Liver (tissue), 9 donors: ENCODE data around the gene LENG1. TPM values are rescaled to one million over a fixed set of nuclear protein-coding genes. Genes with fewer than 3 reads are reported as not detected.
A peak's percentile ranks its signal among the peaks of the same experiment; 100 is the strongest.

Source experiments
- DNase-seq: peaks from one replicate; pipeline ENCODE4 v3.0.0-alpha.2; 2017; ENCODE audit warnings: low spot score
- H3K27ac ChIP-seq, 2 donors: one replicate each; pipeline ENCODE4 v1.7.0; 2013; ENCODE audit warnings: inconsistent platforms in 2 of 2, low read length in 2 of 2, control low read depth in 1 of 2, low read depth in 1 of 2, mild to moderate bottlenecking in 1 of 2
- H3K27me3 ChIP-seq, 4 donors: one replicate each; pipeline versions ENCODE4 v1.6.1 to v1.7.0; 2013; ENCODE audit warnings: low read length in 3 of 4, inconsistent platforms in 1 of 4, mild to moderate bottlenecking in 1 of 4, moderate library complexity in 1 of 4; ENCODE audit not compliant: control insufficient read depth in 4 of 4, insufficient read depth in 4 of 4
- H3K36me3 ChIP-seq, 4 donors: one replicate each; pipeline versions ENCODE4 v1.6.1 to v1.7.0; 2013; ENCODE audit warnings: low read length in 3 of 4, mild to moderate bottlenecking in 3 of 4, low read depth in 1 of 4, moderate library complexity in 1 of 4; ENCODE audit not compliant: control insufficient read depth in 4 of 4, insufficient read depth in 3 of 4
- H3K4me1 ChIP-seq, 4 donors: one replicate each; pipeline versions ENCODE4 v1.6.1 to v1.7.0; 2013; ENCODE audit warnings: low read length in 3 of 4, mild to moderate bottlenecking in 3 of 4, moderate library complexity in 1 of 4; ENCODE audit not compliant: control insufficient read depth in 4 of 4, insufficient read depth in 4 of 4
- H3K4me3 ChIP-seq, 3 donors: one replicate each; pipeline versions ENCODE4 v1.6.1 to v1.7.0; 2013; ENCODE audit warnings: low read length in 3 of 3, control low read depth in 1 of 3, low read depth in 1 of 3, mild to moderate bottlenecking in 1 of 3
- H3K9ac ChIP-seq, 2 donors: one replicate each; pipeline ENCODE4 v1.7.0; 2013; ENCODE audit warnings: low read length in 2 of 2, mild to moderate bottlenecking in 2 of 2, moderate library complexity in 2 of 2, control low read depth in 1 of 2, low read depth in 1 of 2
- H3K9me3 ChIP-seq, 4 donors: one replicate each; pipeline versions ENCODE4 v1.6.1 to v1.7.0; 2013; ENCODE audit warnings: low read length in 3 of 4; ENCODE audit not compliant: control insufficient read depth in 4 of 4
- EGR1 ChIP-seq, 2 donors: IDR thresholded peaks; 2 replicates each; pipeline ENCODE4 v1.6.1; 2016 to 2018; ENCODE audit warnings: antibody characterized with exemption in 2 of 2, low read depth in 2 of 2
- FOXA1 ChIP-seq: IDR thresholded peaks from 2 replicates; pipeline ENCODE4 v1.6.1; 2016; ENCODE audit warnings: antibody characterized with exemption
- FOXA2 ChIP-seq: IDR thresholded peaks from 2 replicates; pipeline ENCODE4 v1.6.1; 2016; ENCODE audit warnings: antibody characterized with exemption
- GABPA ChIP-seq, 2 donors: IDR thresholded peaks in 1 of 2; conservative IDR thresholded peaks in 1 of 2; 2 replicates each; pipeline ENCODE4 v1.6.1; 2016; ENCODE audit warnings: antibody characterized with exemption in 2 of 2, mild to moderate bottlenecking in 1 of 2, moderate library complexity in 1 of 2
- HNF4A ChIP-seq, 2 donors: conservative IDR thresholded peaks; 2 replicates each; pipeline ENCODE4 v1.6.1; 2016; ENCODE audit warnings: antibody characterized with exemption in 2 of 2, mild to moderate bottlenecking in 2 of 2
- HNF4G ChIP-seq: IDR thresholded peaks from 2 replicates; pipeline ENCODE4 v1.6.1; 2016; ENCODE audit warnings: antibody characterized with exemption
- JUND ChIP-seq, 2 donors: IDR thresholded peaks; 2 replicates each; pipeline ENCODE4 v1.6.1; 2016; ENCODE audit warnings: antibody characterized with exemption in 2 of 2
- NR2F2 ChIP-seq: IDR thresholded peaks from 2 replicates; pipeline ENCODE4 v1.6.1; 2016; ENCODE audit warnings: antibody characterized with exemption
- RAD21 ChIP-seq, 2 donors: IDR thresholded peaks; 2 replicates each; pipeline ENCODE4 v1.6.1; 2016; ENCODE audit warnings: antibody characterized with exemption in 2 of 2, mild to moderate bottlenecking in 2 of 2
- RXRA ChIP-seq, 2 donors: IDR thresholded peaks; 2 replicates each; pipeline ENCODE4 v1.6.1; 2017 to 2018; ENCODE audit warnings: antibody characterized with exemption in 2 of 2, mild to moderate bottlenecking in 1 of 2
- SP1 ChIP-seq: IDR thresholded peaks from 2 replicates; pipeline ENCODE4 v1.6.1; 2018; ENCODE audit warnings: antibody characterized with exemption, mild to moderate bottlenecking
- TAF1 ChIP-seq: conservative IDR thresholded peaks from 2 replicates; pipeline ENCODE4 v1.6.1; 2016; ENCODE audit warnings: antibody characterized with exemption, mild to moderate bottlenecking
- YY1 ChIP-seq: IDR thresholded peaks from 2 replicates; pipeline ENCODE4 v1.6.1; 2016; ENCODE audit warnings: antibody characterized with exemption, mild to moderate bottlenecking
- WGBS: extraction: QIAGEN DNeasy Blood & Tissue Kit; methylation state at CpG from one replicate; pipeline ENCODE4 v1.1.7; 2013; 5-methylcytosine and 5-hydroxymethylcytosine counted together
- polyA plus RNA-seq, 2 donors: library from polyadenylated mRNA; stranded (reverse) in 1 of 2; unstranded in 1 of 2; fragments of 200-250 nt in 1 of 2; fragments of >200 nt in 1 of 2; fragmentation: Nextera tagmentation in 1 of 2; extraction: Ambion mirVana in 1 of 2; gene quantifications; one replicate each; pipeline versions ENCODE4 v1.2.1 to v1.2.3, GENCODE V29; 2013 to 2015
- total RNA-seq, 2 donors: library from RNA; depleted of rRNA; stranded (reverse); fragments of >200 nt; gene quantifications; one replicate each; pipeline ENCODE4 v1.2.3, GENCODE V29; 2014
- TF ChIP-seq, protein P1 (sequence below): fragments of 150-350 bp; IDR thresholded peaks from 2 replicates; pipeline ENCODE4 v1.5.1; 2017; ENCODE audit warnings: improper control_type of control experiment, low read depth, low read length; ENCODE audit not compliant: missing input control
- TF ChIP-seq, protein P2 (sequence below): IDR thresholded peaks from 2 replicates; pipeline ENCODE4 v1.6.1; 2016; ENCODE audit warnings: antibody characterized with exemption, mild to moderate bottlenecking
- TF ChIP-seq, protein P3 (sequence below): IDR thresholded peaks from 2 replicates; pipeline ENCODE4 v1.6.1; 2016; ENCODE audit warnings: antibody characterized with exemption
- TF ChIP-seq, protein P4 (sequence below): IDR thresholded peaks from 2 replicates; pipeline ENCODE4 v1.6.1; 2016; ENCODE audit warnings: antibody characterized with exemption
- TF ChIP-seq, protein P5 (sequence below): IDR thresholded peaks from 2 replicates; pipeline ENCODE4 v1.6.1; 2016; ENCODE audit warnings: antibody characterized with exemption
- donor health status: healthy.
- donor health status: healthy.
- donor health status: healthy.
- donor health status: healthy.
- donor health status: healthy.

The LENG1 gene
- total and polyA plus RNA-seq, 4 donors = 2.6 to 4.4 (median 2.9) TPM

DNA sequence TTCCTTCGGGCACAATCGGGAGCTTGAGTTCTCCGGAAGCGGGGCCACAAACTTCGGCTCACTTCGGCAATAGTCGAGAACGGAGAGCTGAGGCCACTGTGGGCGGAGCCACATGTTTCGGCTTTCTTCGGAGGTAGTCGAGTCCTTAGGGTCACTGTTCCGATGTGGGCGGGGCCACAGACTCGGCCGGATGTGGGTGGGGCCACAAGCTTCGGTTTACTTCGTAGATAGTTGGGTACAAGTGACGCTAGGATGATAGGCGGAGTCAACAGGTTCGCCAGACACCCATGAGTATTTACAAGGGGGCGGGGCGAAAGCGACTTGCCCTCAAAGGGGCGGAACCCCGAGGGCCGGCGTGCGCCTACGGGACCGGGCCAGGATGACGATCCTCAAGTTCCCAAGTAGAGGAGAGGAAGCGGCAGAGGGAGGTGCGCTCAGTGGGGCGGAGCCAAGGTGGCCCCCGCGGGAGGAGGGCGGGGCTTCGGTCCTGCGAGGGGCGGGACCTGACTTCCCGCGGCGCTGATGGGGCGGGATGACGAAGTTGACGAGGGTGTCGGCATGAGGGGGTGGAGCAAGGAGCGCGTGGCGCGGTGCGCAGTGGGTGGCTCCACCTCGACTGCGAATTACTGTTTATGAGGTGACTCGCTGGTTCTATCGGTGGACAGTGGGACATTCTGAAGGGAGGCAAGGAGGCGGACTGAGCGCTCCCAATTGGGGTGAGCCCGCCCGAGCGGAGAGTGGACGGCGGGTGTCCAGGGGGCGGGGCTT lies 30.4 kb upstream of the LENG1 start:
- Histone ChIP-seq H3K36me3 (peaks cover 2 to 14% (median 10%) of the 10 kb centered on the region in 4 donors), H3K4me3 (peak overlapping the region; percentile 58 to 80 (median 75)), H3K9me3 (no peaks in the 10 kb centered on the region), H3K27ac (peak overlapping the region; percentile 96 to 99), H3K27me3 (no peaks in the 10 kb centered on the region), H3K9ac (peak overlapping the region; percentile 77 to 96), H3K4me1 (peaks cover 9 to 22% (median 15%) of the 10 kb centered on the region in 4 donors)
- DNase-seq = peak; percentile 100
- WGBS = under 1% methylated on average over 65 of the region's 65 CpGs
- TF ChIP-seq, protein P1, sequence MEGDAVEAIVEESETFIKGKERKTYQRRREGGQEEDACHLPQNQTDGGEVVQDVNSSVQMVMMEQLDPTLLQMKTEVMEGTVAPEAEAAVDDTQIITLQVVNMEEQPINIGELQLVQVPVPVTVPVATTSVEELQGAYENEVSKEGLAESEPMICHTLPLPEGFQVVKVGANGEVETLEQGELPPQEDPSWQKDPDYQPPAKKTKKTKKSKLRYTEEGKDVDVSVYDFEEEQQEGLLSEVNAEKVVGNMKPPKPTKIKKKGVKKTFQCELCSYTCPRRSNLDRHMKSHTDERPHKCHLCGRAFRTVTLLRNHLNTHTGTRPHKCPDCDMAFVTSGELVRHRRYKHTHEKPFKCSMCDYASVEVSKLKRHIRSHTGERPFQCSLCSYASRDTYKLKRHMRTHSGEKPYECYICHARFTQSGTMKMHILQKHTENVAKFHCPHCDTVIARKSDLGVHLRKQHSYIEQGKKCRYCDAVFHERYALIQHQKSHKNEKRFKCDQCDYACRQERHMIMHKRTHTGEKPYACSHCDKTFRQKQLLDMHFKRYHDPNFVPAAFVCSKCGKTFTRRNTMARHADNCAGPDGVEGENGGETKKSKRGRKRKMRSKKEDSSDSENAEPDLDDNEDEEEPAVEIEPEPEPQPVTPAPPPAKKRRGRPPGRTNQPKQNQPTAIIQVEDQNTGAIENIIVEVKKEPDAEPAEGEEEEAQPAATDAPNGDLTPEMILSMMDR = no peak
- TF ChIP-seq, protein P2, sequence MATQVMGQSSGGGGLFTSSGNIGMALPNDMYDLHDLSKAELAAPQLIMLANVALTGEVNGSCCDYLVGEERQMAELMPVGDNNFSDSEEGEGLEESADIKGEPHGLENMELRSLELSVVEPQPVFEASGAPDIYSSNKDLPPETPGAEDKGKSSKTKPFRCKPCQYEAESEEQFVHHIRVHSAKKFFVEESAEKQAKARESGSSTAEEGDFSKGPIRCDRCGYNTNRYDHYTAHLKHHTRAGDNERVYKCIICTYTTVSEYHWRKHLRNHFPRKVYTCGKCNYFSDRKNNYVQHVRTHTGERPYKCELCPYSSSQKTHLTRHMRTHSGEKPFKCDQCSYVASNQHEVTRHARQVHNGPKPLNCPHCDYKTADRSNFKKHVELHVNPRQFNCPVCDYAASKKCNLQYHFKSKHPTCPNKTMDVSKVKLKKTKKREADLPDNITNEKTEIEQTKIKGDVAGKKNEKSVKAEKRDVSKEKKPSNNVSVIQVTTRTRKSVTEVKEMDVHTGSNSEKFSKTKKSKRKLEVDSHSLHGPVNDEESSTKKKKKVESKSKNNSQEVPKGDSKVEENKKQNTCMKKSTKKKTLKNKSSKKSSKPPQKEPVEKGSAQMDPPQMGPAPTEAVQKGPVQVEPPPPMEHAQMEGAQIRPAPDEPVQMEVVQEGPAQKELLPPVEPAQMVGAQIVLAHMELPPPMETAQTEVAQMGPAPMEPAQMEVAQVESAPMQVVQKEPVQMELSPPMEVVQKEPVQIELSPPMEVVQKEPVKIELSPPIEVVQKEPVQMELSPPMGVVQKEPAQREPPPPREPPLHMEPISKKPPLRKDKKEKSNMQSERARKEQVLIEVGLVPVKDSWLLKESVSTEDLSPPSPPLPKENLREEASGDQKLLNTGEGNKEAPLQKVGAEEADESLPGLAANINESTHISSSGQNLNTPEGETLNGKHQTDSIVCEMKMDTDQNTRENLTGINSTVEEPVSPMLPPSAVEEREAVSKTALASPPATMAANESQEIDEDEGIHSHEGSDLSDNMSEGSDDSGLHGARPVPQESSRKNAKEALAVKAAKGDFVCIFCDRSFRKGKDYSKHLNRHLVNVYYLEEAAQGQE = peak; percentile 17
- TF ChIP-seq TAF1 (no peak), FOXA1 (peak; percentile 78), RXRA (IDR thresholded peaks at IDR 0.05) (peak; percentile 54 to 65), HNF4G (peak; percentile 84), HNF4A (conservative IDR thresholded peaks at IDR 0.05) (peak in 1 of 2 donors; percentile 58), RAD21 (IDR thresholded peaks at IDR 0.05) (no peak), GABPA (IDR thresholded peaks at IDR 0.05 in 1 of 2, conservative IDR thresholded peaks at IDR 0.05 in 1 of 2) (peak in 1 of 2 donors; percentile 86), SP1 (peak; percentile 84), YY1 (peak; percentile 83), NR2F2 (no peak), EGR1 (IDR thresholded peaks at IDR 0.05; ENCODE audit: low read depth in 2 of 2) (peak; percentile 68), JUND (IDR thresholded peaks at IDR 0.05) (peak; percentile 49 to 61), FOXA2 (peak; percentile 85)
- TF ChIP-seq, protein P3, sequence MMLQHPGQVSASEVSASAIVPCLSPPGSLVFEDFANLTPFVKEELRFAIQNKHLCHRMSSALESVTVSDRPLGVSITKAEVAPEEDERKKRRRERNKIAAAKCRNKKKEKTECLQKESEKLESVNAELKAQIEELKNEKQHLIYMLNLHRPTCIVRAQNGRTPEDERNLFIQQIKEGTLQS = no peak
- TF ChIP-seq, protein P4, sequence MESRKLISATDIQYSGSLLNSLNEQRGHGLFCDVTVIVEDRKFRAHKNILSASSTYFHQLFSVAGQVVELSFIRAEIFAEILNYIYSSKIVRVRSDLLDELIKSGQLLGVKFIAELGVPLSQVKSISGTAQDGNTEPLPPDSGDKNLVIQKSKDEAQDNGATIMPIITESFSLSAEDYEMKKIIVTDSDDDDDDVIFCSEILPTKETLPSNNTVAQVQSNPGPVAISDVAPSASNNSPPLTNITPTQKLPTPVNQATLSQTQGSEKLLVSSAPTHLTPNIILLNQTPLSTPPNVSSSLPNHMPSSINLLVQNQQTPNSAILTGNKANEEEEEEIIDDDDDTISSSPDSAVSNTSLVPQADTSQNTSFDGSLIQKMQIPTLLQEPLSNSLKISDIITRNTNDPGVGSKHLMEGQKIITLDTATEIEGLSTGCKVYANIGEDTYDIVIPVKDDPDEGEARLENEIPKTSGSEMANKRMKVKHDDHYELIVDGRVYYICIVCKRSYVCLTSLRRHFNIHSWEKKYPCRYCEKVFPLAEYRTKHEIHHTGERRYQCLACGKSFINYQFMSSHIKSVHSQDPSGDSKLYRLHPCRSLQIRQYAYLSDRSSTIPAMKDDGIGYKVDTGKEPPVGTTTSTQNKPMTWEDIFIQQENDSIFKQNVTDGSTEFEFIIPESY = peak; percentile 95
- TF ChIP-seq, protein P5, sequence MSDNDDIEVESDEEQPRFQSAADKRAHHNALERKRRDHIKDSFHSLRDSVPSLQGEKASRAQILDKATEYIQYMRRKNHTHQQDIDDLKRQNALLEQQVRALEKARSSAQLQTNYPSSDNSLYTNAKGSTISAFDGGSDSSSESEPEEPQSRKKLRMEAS = peak; percentile 37
